Measurements from ENCODE around the gene GPR179.
A peak's percentile ranks its signal among the peaks of the same experiment; 100 is the strongest.
"Not testable (repeated sequence)": the region's sequence is repeated elsewhere in the genome, so short reads cannot be mapped to it uniquely, and the experiment has no call there.

GPR179 gene

DNA sequence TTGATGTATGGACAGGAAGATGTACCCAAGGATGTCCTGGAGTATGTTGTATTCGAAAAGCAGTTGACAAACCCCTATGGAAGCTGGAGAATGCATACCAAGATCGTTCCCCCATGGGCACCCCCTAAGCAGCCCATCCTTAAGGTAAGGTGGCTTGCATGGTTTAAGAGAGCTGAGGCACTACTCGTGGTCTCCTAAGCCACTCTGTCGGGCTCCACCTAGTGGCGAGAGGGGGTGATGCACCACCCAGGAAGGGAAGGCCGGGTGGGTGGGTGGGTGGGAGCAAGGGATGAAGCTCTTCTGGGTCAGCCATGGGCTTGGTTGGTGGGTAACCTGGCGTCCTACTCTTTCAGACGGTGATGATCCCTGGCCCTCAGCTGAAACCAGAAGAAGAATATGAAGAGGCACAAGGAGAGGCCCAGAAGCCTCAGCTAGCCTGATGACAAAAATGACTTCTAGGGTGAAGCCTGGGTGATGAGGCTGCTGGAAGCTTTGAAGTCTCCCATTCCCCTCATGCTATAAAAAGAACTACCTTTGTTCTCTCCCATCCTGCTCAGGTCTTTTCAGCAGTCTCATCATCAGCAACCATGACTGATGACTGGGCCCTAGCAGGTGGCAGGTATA lies 21.5 kb downstream of the GPR179 start:
- DNase-seq (ENCODE audit: low spot score) = peak; percentile 64

DNA sequence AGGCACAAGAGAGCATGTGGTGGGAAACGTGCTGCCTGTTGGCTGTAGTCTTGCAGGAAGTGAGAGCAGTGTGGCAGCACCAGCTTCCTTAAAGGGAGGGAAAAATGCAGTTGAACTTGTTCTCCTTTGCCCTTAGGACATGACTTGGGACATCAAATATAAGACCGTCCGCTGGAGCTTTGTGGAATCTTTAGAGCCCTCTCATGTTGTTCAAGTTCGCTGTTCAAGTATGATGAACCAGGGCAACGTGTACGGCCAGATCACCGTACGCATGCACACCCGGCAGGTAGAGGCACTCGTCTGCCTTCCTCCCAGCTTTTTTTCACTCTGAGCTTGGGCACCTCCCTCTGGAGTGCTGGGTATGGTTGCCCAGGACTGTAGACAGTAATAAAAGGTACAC lies 23.3 kb downstream of the GPR179 start:
- no peak for DNase-seq (ENCODE audit: low spot score)

DNA sequence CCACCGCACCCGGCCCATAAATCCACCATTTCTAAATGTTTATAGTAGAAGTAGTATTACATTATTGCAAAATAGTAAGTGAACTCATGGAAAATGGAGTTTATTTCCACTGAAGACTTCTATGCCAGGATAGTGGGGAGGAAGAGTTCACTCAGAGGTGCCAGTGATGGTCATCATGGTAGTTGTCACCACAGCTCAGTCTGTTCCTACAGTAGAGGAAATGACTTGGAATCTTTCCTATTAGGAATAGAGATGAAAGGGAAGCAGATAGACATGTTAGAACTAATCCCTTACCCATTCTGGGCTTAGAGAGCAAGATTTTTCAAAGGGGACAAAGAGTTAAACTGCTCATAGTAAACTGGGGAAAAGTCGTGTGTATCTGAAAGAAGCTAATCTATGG lies 26.7 kb downstream of the GPR179 start:
- no peak for DNase-seq (ENCODE audit: low spot score)

DNA sequence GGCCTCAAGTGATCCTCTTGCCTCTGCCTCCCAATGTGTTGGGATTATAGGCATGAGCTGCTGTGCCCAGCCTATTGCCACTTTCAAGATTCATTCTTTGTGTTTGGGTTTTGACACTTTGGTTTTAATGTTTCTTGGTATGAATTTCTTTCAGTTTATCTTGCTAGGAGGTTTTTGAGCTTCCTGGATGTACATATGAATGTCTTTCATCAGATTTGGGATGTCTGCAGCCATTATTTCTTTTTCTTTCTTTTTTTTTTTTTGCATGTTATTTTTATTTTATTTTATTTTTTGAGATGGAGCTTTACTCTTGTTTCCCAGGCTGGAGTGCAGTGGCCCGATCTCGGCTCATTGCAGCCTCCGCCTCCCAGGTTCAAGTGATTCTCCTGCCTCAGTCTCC lies 28.3 kb downstream of the GPR179 start:
- no peak for DNase-seq (ENCODE audit: low spot score)

DNA sequence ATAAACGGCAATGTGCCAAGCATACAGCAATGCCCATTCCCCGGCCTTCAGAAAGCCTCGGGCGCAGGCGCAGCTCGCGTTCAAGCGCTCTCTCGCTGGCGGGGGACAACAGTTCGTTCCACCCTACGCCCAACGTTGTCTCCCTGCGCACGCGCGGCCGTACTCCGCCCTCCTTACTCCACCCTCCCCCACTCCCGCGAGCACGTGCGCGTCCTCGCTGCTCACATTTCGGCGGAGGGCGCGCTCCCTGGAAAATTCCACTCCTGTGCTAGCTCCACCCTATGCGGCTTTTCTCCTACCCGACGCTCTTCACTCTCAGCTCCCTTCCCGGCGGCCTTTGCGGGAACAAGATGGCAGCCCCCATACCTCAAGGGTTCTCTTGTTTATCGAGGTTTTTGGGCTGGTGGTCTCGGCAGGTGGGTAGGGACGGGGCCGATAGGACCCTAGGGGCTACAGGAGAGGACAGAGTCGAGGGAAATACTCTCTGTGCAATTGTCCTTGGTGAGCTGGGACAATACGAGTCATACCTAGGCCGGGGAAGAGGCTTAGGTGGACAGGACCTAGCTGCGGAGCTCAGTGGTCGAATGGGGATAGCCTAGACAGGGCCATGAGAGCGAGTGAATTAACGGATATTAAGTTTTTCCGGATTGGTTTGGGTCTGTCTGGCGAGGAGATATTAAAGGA lies 46.8 kb downstream of the GPR179 start, which contains the start of gene MRPL45:
MRPL45 (plus strand) TSS at position 335 of the 684 bp plus-strand sequence; CDS start at position 351, 16 bp downstream.
- peak; percentile 98 for DNase-seq (ENCODE audit: low spot score)

DNA sequence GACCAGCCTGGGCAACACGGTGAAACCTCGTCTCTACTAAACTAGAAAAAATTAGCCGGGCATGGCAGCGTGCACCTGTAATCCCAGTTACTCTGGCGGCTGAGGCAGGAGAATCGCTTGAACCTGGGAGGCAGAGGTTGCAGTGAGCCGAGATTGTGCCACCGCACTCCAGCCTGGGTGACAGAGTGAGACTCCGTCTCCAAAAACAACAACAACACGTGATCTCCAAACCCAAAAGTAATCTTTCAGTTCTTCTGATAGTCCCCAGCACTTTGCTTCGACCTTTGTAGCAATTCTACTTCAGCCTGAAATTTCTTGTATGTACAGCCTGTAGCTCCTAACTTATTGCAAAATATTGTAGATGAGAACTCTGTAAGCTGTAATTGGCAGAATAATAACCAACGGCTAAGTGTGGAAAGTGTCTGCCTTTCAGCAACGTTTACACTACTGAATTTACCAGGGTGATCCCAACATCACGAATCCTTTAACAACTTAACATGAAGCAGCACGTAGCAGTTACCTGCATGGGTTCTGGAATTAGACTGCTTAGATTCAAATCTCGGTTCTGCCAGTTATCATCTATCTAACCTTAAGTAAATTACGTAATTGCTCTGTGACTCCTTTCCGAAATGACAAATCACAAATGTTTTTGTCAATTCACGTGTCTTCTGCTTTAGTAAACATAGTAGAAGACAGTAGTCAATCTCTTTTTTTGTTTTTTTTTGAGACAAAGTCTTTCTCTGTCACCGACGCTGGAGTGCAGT lies 48.0 kb downstream of the GPR179 start:
- DNase-seq (ENCODE audit: low spot score) = peak; percentile 22

DNA sequence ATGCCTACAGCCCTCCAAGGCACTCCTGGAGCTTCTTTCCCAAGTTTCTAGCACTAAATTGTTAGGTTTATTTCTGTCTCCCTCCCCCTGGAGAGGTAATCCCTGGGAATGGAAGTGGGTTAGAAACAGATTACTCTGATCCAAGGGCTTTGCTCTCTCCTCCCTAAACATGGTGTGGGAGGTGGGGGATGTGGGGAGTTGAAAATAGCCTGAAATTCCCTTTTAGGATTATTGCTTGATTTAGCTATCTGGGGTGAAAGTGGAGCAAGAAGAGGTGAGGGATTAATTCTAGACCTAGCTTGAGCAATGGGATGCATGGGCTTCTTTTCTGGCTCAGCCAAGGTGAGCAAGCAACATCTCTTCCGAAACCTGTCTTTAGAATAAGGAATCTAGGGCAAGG lies 54.0 kb downstream of the GPR179 start:
- not testable (repeated sequence) for DNase-seq (ENCODE audit: low spot score)

DNA sequence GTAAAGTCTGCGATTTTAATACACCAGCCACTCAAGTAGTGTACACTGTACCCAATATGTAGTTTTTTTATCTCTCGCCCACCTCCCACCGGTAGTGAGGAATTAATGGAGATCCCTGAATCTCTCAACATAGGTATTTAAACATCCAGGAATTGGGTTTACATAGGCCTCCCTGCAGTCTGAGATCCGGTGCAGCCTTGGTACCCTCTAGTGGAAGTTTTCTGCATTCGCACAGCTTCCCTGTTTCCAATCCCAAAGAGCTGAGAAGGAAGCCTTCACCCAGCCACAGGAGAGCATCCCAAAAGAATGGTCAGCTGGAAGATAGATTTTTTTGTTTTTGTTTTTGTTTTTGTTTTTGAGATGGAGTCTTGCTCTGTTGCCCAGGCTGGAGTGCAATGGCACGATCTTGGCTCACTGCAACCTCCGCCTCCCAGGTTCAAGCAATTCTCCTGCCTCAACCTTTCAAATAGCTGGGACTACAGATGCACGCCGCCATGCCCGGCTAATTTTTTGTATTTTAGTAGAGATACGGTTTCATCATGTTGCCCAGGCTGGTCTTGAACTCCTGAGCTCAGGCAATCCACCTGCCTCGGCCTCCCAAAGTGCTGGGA lies 55.4 kb downstream of the GPR179 start:
- peak; percentile 18 for DNase-seq (ENCODE audit: low spot score)

DNA sequence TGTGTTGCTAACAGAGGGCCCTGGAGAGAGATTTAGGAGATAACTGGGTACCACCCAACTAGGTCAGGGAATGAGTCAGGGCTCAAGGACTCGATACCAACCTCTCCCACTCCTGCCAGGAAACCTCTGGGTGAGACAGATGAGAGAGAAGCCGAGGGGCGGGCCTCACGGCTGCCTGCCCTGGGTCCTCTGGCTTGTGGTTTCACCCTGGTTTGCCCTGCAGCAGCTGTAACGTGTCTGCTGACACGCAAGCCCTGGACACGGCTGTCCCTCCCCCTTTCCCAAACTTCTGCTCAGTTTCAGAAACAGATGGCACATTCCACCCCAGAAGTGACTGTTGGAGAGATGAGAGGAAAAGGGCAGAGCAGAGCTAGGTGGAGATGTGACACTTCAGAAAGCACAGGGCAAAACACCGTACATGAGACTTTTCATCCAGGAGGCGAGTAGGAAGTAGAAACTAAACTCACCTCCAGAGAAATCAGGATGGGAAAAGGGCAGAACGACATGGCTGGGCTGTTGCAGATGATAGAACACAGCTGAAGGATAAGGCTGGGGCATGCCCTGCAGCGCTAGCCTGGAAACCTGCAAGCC lies 57.2 kb downstream of the GPR179 start:
- DNase-seq (ENCODE audit: low spot score) = peak; percentile 20

DNA sequence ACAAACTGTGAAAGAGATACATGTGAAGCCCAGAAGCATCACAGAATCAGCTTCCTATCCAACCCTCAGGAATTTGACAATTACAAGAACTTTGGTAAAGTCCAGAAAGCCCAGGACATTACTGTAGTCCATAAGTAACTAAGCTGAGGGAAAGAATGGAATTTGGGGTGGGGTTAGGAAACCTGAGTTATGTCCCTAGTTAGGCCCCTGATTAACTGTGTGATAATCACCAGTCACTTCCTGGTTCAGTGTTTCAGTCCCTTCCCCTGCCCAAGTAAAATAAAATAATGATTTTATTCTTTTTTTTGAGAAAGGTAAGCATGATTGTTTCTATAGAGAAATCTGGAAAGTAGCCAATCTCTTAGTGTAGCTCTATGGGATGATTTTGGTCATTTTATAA lies 57.8 kb downstream of the GPR179 start:
- not testable (repeated sequence) for DNase-seq (ENCODE audit: low spot score)
